OCI-LY3 (cell line): ENCODE results near the gene DCAKD.

Experiments used
- H2AFZ ChIP-seq: fragments of 200-600, 300-600 bp; shearing (Covaris generic); 2 replicates; pipeline ENCODE4 v1.6.0; 2014; ENCODE audit warnings: antibody characterized with exemption, low read depth, low read length
- H3K27ac ChIP-seq: fragments of 200-600, 300-600 bp; sonication (generic); 2 replicates; pipeline ENCODE4 v1.5.1; 2014; ENCODE audit warnings: mild to moderate bottlenecking, low read length, moderate library complexity, mixed read lengths
- H3K27me3 ChIP-seq: fragments of 200-600, 300-600 bp; sonication (generic); 2 replicates; pipeline ENCODE4 v1.6.1; 2014; ENCODE audit warnings: low read depth, low read length, mixed read lengths
- H3K36me3 ChIP-seq: fragments of 200-600, 300-600 bp; sonication (generic); replicated peaks from 2 replicates; pipeline ENCODE3; 2014; ENCODE audit warnings: low read depth, low read length, mixed read lengths
- H3K4me1 ChIP-seq: fragments of 300-600, 200-600 bp; sonication (generic); 2 replicates; pipeline ENCODE4 v1.6.1; 2014; ENCODE audit warnings: low read length, mixed read lengths
- H3K4me2 ChIP-seq: fragments of 200-600, 300-600 bp; sonication (generic); 2 replicates; pipeline ENCODE4 v1.6.1; 2014; ENCODE audit warnings: low read length, mixed read lengths
- H3K4me3 ChIP-seq: fragments of 300-600, 200-600 bp; sonication (generic); 2 replicates; pipeline ENCODE4 v1.5.1; 2014; ENCODE audit warnings: antibody characterized with exemption, mild to moderate bottlenecking, low read length, moderate library complexity
- H3K79me2 ChIP-seq: fragments of 300-600, 200-600 bp; shearing (Covaris generic); 2 replicates; pipeline ENCODE4 v1.6.1; 2014; ENCODE audit warnings: mild to moderate bottlenecking, low read length, mixed read lengths
- H3K9ac ChIP-seq: fragments of 300-600, 200-600 bp; shearing (Covaris generic); 2 replicates; pipeline ENCODE4 v1.6.0; 2014; ENCODE audit warnings: mild to moderate bottlenecking, low read length, moderate library complexity
- H3K9me3 ChIP-seq: fragments of 200-600, 300-600 bp; shearing (Covaris generic); 2 replicates; pipeline ENCODE4 v1.6.1; 2014; ENCODE audit warnings: low read length, mixed read lengths; ENCODE audit not compliant: insufficient read depth
- H4K20me1 ChIP-seq: fragments of 200-600, 300-600 bp; sonication (generic); 2 replicates; pipeline ENCODE4 v1.6.1; 2016; ENCODE audit warnings: low read length, mixed read lengths; ENCODE audit not compliant: insufficient read depth
- CTCF ChIP-seq: fragments of 200-600, 300-600 bp; sonication (generic); IDR thresholded peaks from 2 replicates; pipeline ENCODE4 v1.5.1; 2014; ENCODE audit warnings: antibody characterized with exemption, low read length, low read depth
- EZH2phosphoT487 ChIP-seq: fragments of 200-600 bp; shearing (Covaris generic); IDR thresholded peaks from 2 replicates; pipeline ENCODE4 v1.6.1; 2018; ENCODE audit warnings: antibody characterized with exemption, mixed run types, low read depth

The DCAKD gene

GRCh38 chr17:45034599-45034998, 16.8 kb downstream of the DCAKD start:
- H4K20me1 ChIP-seq, result no peaks in the 10 kb centered on the region
- H3K9ac ChIP-seq, result no peak overlapping the region
- no peak overlapping the region for H3K4me3 ChIP-seq
- H3K9me3 ChIP-seq, result no peaks in the 10 kb centered on the region
- H3K36me3 ChIP-seq, result no peaks in the 10 kb centered on the region
- H3K27ac ChIP-seq, result no peak overlapping the region
- H2AFZ ChIP-seq, result no peak overlapping the region
- no peak overlapping the region for H3K4me2 ChIP-seq
- TF ChIP-seq EZH2phosphoT487, result no peak
- no peak for TF ChIP-seq CTCF
- H3K4me1 ChIP-seq, result peaks cover 22% of the 10 kb centered on the region
- H3K27me3 ChIP-seq, result no peaks in the 10 kb centered on the region
- H3K79me2 ChIP-seq, result no peaks in the 10 kb centered on the region

- Histone ChIP-seq H3K27ac (no peak overlapping the region), H3K4me1 (peaks cover 29% of the 10 kb centered on the region), H3K27me3 (no peaks in the 10 kb centered on the region), H2AFZ (no peak overlapping the region), H3K36me3 (no peaks in the 10 kb centered on the region), H3K9ac (no peak overlapping the region), H4K20me1 (no peaks in the 10 kb centered on the region), H3K79me2 (no peaks in the 10 kb centered on the region), H3K4me2 (no peak overlapping the region), H3K9me3 (no peaks in the 10 kb centered on the region), H3K4me3 (no peak overlapping the region)
- TF ChIP-seq CTCF, result no peak
- no peak for TF ChIP-seq EZH2phosphoT487
Measured at GRCh38 chr17:45032174-45032541, 19.3 kb downstream of the DCAKD start.

GRCh38 chr17:45031231-45032173, 19.9 kb downstream of the DCAKD start:
- H2AFZ ChIP-seq, result no peak overlapping the region
- no peak overlapping the region for H3K27ac ChIP-seq
- peaks cover 29% of the 10 kb centered on the region for H3K4me1 ChIP-seq
- H3K4me3 ChIP-seq, result no peak overlapping the region
- H3K36me3 ChIP-seq, result peaks cover 3% of the 10 kb centered on the region
- no peak overlapping the region for H3K4me2 ChIP-seq
- no peaks in the 10 kb centered on the region for H3K79me2 ChIP-seq
- no peaks in the 10 kb centered on the region for H3K27me3 ChIP-seq
- H4K20me1 ChIP-seq, result no peaks in the 10 kb centered on the region
- H3K9me3 ChIP-seq, result no peaks in the 10 kb centered on the region
- no peak overlapping the region for H3K9ac ChIP-seq
- no peak for TF ChIP-seq EZH2phosphoT487
- no peak for TF ChIP-seq CTCF

- Histone ChIP-seq H3K27me3 (no peaks in the 10 kb centered on the region), H3K4me1 (peaks cover 29% of the 10 kb centered on the region), H3K4me3 (no peak overlapping the region), H3K9ac (no peak overlapping the region), H4K20me1 (no peaks in the 10 kb centered on the region), H3K79me2 (no peaks in the 10 kb centered on the region), H3K9me3 (no peaks in the 10 kb centered on the region), H3K27ac (no peak overlapping the region), H2AFZ (no peak overlapping the region), H3K4me2 (no peak overlapping the region), H3K36me3 (peaks cover 4% of the 10 kb centered on the region)
- TF ChIP-seq EZH2phosphoT487, result no peak
- TF ChIP-seq CTCF, result no peak
Measured at GRCh38 chr17:45030733-45031132, 20.7 kb downstream of the DCAKD start.
